ENCODE results near the gene MDH1B. TPM values are rescaled to one million over a fixed set of nuclear protein-coding genes. Genes with fewer than 3 reads are reported as not detected.

MDH1B gene
- total RNA-seq, 1 donor = 0.81 TPM

GRCh38 chr2:206790311-206790935 lies 25.3 kb upstream of the MDH1B start:
- DNase-seq (ENCODE audit: low read depth) = peak; percentile 5
- H3K4me3 ChIP-seq (ENCODE audit: low read depth, low read length) = no peak overlapping the region
- TF ChIP-seq, protein P1, sequence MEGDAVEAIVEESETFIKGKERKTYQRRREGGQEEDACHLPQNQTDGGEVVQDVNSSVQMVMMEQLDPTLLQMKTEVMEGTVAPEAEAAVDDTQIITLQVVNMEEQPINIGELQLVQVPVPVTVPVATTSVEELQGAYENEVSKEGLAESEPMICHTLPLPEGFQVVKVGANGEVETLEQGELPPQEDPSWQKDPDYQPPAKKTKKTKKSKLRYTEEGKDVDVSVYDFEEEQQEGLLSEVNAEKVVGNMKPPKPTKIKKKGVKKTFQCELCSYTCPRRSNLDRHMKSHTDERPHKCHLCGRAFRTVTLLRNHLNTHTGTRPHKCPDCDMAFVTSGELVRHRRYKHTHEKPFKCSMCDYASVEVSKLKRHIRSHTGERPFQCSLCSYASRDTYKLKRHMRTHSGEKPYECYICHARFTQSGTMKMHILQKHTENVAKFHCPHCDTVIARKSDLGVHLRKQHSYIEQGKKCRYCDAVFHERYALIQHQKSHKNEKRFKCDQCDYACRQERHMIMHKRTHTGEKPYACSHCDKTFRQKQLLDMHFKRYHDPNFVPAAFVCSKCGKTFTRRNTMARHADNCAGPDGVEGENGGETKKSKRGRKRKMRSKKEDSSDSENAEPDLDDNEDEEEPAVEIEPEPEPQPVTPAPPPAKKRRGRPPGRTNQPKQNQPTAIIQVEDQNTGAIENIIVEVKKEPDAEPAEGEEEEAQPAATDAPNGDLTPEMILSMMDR (IDR thresholded peaks at IDR 0.05; ENCODE audit: insufficient read depth, low read length) = no peak

DNA sequence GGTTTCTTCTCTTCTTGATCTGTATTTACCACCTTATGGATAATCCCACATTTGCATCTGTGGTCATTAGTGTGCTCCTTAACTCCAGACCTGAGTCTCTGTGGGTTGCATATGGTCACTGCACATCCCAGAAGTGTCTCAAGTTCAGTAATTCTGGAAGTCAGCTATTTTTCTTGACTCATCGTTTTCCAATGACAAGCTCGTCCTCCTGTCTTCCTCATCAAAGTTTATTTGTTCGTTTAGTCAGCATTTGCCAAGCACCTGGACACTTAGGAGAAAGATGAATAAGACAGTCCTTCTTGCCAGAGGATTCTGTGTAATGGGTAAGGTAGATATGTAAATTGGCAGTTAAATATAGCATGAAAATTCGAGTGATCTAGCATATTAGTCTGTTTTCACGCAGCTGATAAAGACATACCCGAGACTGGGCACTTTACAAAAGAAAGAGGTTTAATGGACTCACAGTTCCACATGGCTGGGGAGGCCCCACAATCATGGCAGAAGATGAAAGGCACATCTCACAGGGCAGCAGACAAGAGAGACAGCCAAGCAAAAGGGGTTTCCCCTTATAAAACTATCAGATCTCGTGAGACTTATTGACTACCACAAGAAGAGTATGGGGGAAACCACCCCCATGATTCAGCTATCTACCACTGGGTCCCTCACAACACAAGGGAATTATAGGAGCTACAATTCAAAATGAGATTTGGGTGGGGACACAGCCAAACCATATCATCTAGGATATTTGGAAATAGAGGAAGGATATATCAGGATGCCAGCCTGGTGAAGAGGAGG lies 19.6 kb upstream of the MDH1B start:
- TF ChIP-seq, protein P1 (IDR thresholded peaks at IDR 0.05; ENCODE audit: insufficient read depth, low read length) = no peak
- no peak for DNase-seq (ENCODE audit: low read depth)
- H3K4me3 ChIP-seq (ENCODE audit: low read depth, low read length) = no peak overlapping the region

GRCh38 chr2:206783718-206784117 lies 18.6 kb upstream of the MDH1B start:
- no peak overlapping the region for H3K4me3 ChIP-seq (ENCODE audit: low read depth, low read length)
- no peak for DNase-seq (ENCODE audit: low read depth)
- TF ChIP-seq, protein P1 (IDR thresholded peaks at IDR 0.05; ENCODE audit: insufficient read depth, low read length) = peak; percentile 57

GRCh38 chr2:206780671-206781070 lies 15.5 kb upstream of the MDH1B start:
- TF ChIP-seq, protein P1 (IDR thresholded peaks at IDR 0.05; ENCODE audit: insufficient read depth, low read length) = no peak
- no peak overlapping the region for H3K4me3 ChIP-seq (ENCODE audit: low read depth, low read length)
- DNase-seq (ENCODE audit: low read depth) = no peak

DNA sequence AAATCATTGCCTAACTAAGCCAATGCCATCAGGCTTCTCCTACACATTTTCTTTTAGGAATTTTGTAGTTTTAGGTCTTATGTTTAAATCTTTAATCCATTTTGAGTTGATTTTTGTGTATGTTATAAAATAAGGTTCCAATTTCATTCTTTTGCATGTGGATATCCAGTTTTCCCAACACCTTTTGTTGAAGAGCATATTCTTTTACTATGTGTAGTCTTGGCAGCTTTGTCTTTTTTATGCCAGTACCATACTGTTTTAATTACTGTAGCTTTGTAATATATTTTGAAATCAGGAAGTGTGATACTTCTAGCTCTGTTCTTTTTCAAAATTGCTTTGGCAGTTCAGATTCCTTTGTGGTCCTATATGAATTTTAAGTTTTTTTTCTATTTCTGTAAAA lies 11.3 kb upstream of the MDH1B start:
- H3K4me3 ChIP-seq (ENCODE audit: low read depth, low read length) = no peak overlapping the region
- TF ChIP-seq, protein P1 (IDR thresholded peaks at IDR 0.05; ENCODE audit: insufficient read depth, low read length) = no peak
- DNase-seq (ENCODE audit: low read depth) = no peak

GRCh38 chr2:206774871-206775270 lies 9.7 kb upstream of the MDH1B start:
- TF ChIP-seq, protein P1 (IDR thresholded peaks at IDR 0.05; ENCODE audit: insufficient read depth, low read length) = no peak
- no peak for DNase-seq (ENCODE audit: low read depth)
- no peak overlapping the region for H3K4me3 ChIP-seq (ENCODE audit: low read depth, low read length)

Data from fibroblast of the aortic adventitia (primary cell).